HEK293T (cell line): ENCODE results near the gene KMT2E.

Experiments
- CTCF ChIA-PET: fragments of 350-600 bp; formaldehyde crosslinking; extraction: SDS; loops from one replicate; lab custom pipeline; 2021; ENCODE audit warnings: antibody characterized with exemption, inconsistent platforms; lab: Yijun Ruan, JAX
- POLR2A ChIA-PET: fragments of 350-600 bp; formaldehyde crosslinking; extraction: SDS; loops from one replicate; lab custom pipeline; 2020; ENCODE audit warnings: antibody characterized with exemption, inconsistent platforms; lab: Yijun Ruan, JAX
- DNase-seq: peaks from one replicate; pipeline ENCODE4 v3.0.0; 2012; ENCODE audit warnings: mixed read lengths; ENCODE audit errors: extremely low spot score
- ARNT ChIP-seq: fragments of 450-650 bp; IDR thresholded peaks from 2 replicates; pipeline ENCODE4 v1.6.1; 2017; ENCODE audit warnings: mild to moderate bottlenecking
- BHLHE40 ChIP-seq: fragments of 450-650 bp; IDR thresholded peaks from 2 replicates; pipeline ENCODE4 v1.6.1; 2016; ENCODE audit warnings: mild to moderate bottlenecking, moderate library complexity, borderline replicate concordance
- CTBP1 ChIP-seq: fragments of 450-650 bp; IDR thresholded peaks from 2 replicates; pipeline ENCODE4 v1.6.1; 2016; ENCODE audit warnings: borderline replicate concordance
- ELF4 ChIP-seq: fragments of 450-650 bp; IDR thresholded peaks from 2 replicates; pipeline ENCODE4 v1.6.1; 2017; ENCODE audit warnings: antibody characterized with exemption
- FOXA1 ChIP-seq: fragments of 450-650 bp; IDR thresholded peaks from 2 replicates; pipeline ENCODE4 v1.6.1; 2016; ENCODE audit warnings: mild to moderate bottlenecking
- FOXK2 ChIP-seq: fragments of 450-650 bp; IDR thresholded peaks from 2 replicates; pipeline ENCODE4 v1.6.1; 2016; ENCODE audit warnings: mild to moderate bottlenecking
- FOXM1 ChIP-seq: fragments of 450-650 bp; IDR thresholded peaks from 2 replicates; pipeline ENCODE4 v1.6.1; 2017; ENCODE audit warnings: mild to moderate bottlenecking, borderline replicate concordance
- HDGF ChIP-seq: fragments of 450-650 bp; IDR thresholded peaks from 2 replicates; pipeline ENCODE4 v1.6.1; 2017; ENCODE audit warnings: antibody characterized with exemption, borderline replicate concordance
- L3MBTL2 ChIP-seq: fragments of 450-650 bp; conservative IDR thresholded peaks from 2 replicates; pipeline ENCODE4 v1.6.1; 2016; ENCODE audit warnings: mild to moderate bottlenecking
- LEF1 ChIP-seq: fragments of 450-650 bp; IDR thresholded peaks from 2 replicates; pipeline ENCODE4 v1.6.1; 2017; ENCODE audit warnings: mild to moderate bottlenecking, borderline replicate concordance
- NFRKB ChIP-seq: fragments of 450-650 bp; IDR thresholded peaks from 2 replicates; pipeline ENCODE4 v1.6.1; 2016; ENCODE audit warnings: mild to moderate bottlenecking, moderate library complexity
- SP1 ChIP-seq: fragments of 450-650 bp; IDR thresholded peaks from 2 replicates; pipeline ENCODE4 v1.6.1; 2017
- SUZ12 ChIP-seq: fragments of 450-650 bp; IDR thresholded peaks from 2 replicates; pipeline ENCODE4 v1.6.1; 2016; ENCODE audit warnings: mild to moderate bottlenecking
- TARDBP ChIP-seq: fragments of 450-650 bp; IDR thresholded peaks from 2 replicates; pipeline ENCODE4 v1.6.1; 2016
- ZNF384 ChIP-seq: fragments of 450-650 bp; IDR thresholded peaks from 2 replicates; pipeline ENCODE4 v1.6.1; 2016
- TF ChIP-seq, protein P1 (sequence below): fragments of 450-650 bp; IDR thresholded peaks from 2 replicates; pipeline ENCODE4 v1.6.1; 2016

KMT2E gene

DNA sequence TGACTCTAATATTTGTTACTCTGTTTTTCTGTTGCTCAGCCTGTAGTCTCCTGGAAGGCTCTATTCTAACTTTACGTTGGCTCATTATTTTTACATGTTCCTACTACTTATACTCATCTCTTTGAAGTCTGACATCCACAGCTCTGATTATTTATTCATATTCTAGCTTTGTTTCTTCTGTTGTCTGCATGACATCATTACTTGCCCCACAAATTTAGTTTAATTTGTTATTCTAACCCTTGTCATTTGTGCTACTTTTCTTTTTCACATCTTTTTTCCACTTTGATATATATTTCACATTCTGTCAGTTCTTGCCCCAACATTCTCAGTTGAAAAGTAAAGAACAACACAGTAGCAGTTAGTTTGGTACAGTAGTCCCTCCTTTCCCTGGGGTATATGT, 51.1 kb downstream of the KMT2E start:
- TF ChIP-seq FOXA1 (no peak), ELF4 (no peak), BHLHE40 (no peak), FOXK2 (no peak), FOXM1 (no peak), SP1 (no peak), ZNF384 (no peak), TARDBP (no peak), HDGF (no peak), LEF1 (no peak), L3MBTL2 (no peak), SUZ12 (no peak), NFRKB (no peak), ARNT (no peak), CTBP1 (no peak)
- TF ChIP-seq, protein P1, sequence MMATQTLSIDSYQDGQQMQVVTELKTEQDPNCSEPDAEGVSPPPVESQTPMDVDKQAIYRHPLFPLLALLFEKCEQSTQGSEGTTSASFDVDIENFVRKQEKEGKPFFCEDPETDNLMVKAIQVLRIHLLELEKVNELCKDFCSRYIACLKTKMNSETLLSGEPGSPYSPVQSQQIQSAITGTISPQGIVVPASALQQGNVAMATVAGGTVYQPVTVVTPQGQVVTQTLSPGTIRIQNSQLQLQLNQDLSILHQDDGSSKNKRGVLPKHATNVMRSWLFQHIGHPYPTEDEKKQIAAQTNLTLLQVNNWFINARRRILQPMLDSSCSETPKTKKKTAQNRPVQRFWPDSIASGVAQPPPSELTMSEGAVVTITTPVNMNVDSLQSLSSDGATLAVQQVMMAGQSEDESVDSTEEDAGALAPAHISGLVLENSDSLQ = no peak
- CTCF ChIA-PET = no interaction called here
- POLR2A ChIA-PET = no interaction called here
- no peak for DNase-seq

DNA sequence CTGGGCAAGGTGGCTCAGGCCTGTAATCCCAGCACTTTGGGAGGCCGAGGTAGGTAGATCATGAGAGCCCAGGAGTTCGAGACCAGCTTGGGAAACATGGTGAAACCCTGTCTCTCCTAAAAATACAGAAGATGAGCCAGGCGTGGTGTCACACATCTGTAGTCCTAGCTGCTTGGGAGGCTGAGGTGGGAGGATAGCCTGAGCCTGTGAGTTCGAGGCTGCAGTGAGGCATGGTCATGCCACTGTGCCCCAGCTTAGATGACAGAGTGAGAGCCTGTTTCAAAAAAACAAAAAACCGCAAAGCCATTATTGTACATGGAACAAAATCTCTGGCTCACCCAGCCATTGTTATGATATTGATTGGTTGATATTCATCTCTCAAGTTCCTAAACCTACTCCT, 53.7 kb downstream of the KMT2E start:
- CTCF ChIA-PET = interaction anchor here (0.6 kb wide), 1 partner anchor 243 kb away, joined by 6 read pairs; no protein-coding TSS in a partner anchor
- POLR2A ChIA-PET = no interaction called here
- no peak for DNase-seq
- TF ChIP-seq ELF4 (no peak), ZNF384 (no peak), FOXA1 (no peak), ARNT (no peak), HDGF (no peak), LEF1 (no peak), NFRKB (no peak), FOXM1 (no peak), SUZ12 (no peak), FOXK2 (no peak), TARDBP (no peak), BHLHE40 (no peak), L3MBTL2 (no peak)
- TF ChIP-seq, protein P1 = no peak

DNA sequence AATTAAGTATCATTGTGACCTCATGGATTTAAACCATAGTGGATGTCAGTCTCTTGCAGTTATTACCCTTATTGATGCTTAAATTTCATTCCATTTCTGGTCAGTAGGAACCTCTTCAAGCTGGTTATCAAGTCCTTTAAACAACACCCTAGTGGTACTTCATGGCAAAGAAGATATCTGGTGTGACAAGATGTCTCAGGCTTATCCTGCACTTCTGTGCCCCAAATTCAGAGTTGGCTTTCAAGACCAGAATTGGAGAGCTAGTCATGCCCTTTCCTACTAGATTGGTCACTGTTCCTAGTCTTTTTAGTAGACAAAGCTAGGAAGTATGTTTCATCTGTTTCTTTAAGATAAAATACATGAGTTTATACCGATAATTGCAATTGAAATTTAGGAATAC, 54.9 kb downstream of the KMT2E start:
- CTCF ChIA-PET = interaction anchor here (0.6 kb wide), 1 partner anchor 53 kb away, joined by 5 read pairs; no protein-coding TSS in a partner anchor
- POLR2A ChIA-PET = no interaction called here
- no peak for DNase-seq
- no peak for TF ChIP-seq FOXA1
- no peak for TF ChIP-seq ELF4
- no peak for TF ChIP-seq TARDBP
- TF ChIP-seq, protein P1 = no peak
- no peak for TF ChIP-seq SUZ12
- TF ChIP-seq L3MBTL2 = no peak
- TF ChIP-seq NFRKB = no peak
- no peak for TF ChIP-seq ARNT
- TF ChIP-seq BHLHE40 = no peak

DNA sequence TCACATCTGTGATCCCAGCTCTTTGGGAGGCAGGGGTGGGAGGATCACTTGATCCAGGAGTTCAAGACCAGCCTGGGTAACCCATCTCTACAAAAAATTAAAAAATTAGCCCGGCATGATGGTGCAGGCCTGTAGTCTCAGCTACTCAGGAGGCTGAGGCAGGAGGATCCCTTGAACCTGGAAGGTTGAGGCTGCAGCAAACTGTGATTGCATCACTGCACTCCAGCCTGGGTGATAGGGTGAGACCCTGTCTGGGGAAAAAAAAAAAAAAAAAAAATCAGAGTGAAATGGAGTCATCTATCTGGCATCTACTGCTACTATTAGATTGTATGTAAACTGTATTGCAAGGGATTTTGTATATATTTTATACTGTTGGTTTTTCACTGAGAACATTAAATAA, 59.1 kb downstream of the KMT2E start:
- ChIA-PET POLR2A (no interaction called here), CTCF (no interaction called here)
- no peak for TF ChIP-seq TARDBP
- TF ChIP-seq, protein P1 = no peak
- no peak for TF ChIP-seq ZNF384
- TF ChIP-seq SUZ12 = no peak
- no peak for TF ChIP-seq SP1
- TF ChIP-seq FOXM1 = no peak
- TF ChIP-seq ELF4 = no peak
- TF ChIP-seq NFRKB = no peak
- TF ChIP-seq CTBP1 = no peak
- no peak for DNase-seq

DNA sequence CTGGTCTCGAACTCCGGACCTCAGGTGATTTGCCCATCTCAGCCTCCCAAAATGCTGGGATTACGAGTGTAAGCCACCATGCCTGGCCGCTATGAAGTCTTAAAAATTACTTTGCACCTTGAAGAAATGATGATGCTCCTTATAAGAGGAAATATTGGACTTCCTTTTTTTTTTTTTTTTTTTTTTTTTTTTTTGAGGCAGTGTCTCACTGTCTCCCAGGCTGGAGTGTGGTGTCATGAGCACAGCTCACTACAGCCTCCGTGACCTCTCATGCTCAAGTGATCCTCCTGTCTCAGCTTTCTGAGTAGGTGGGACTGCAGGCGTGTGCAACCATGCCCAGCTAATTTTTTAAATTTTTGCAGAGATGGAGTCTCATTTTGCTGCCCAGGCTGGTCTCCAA, 65.3 kb downstream of the KMT2E start:
- TF ChIP-seq LEF1 (no peak), FOXM1 (no peak)
- ChIA-PET POLR2A (no interaction called here), CTCF (interaction anchor here (0.7 kb wide), 1 partner anchor 76 kb away, joined by 3 read pairs; no protein-coding TSS in a partner anchor)
- DNase-seq = no peak

DNA sequence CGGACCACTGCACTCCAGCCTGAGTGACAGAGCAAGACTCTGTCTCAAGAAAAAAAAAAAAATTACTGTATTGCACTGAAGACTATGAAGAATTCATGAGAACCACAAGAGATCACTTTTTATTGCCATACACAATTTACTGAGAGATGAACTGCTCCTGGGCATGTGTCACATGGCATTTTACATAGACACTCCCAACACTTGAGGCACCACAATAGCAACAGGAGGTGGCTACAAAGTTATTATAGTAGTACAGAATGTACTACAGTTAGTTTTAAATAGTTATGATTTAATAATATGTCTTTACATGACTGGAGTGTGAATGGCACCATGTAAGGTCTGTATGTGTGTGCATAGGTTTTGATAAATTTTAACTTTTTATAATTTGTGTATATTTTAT, 70.6 kb downstream of the KMT2E start:
- no peak for TF ChIP-seq NFRKB
- no peak for TF ChIP-seq ELF4
- TF ChIP-seq, protein P1 = no peak
- no peak for TF ChIP-seq TARDBP
- no peak for TF ChIP-seq HDGF
- TF ChIP-seq FOXM1 = no peak
- TF ChIP-seq FOXA1 = no peak
- no peak for TF ChIP-seq LEF1
- no peak for TF ChIP-seq ARNT
- ChIA-PET CTCF (no interaction called here), POLR2A (no interaction called here)
- DNase-seq = no peak
